Measurements from ENCODE around the gene ERC2.

- no peak for TF ChIP-seq POLR2A (IDR thresholded peaks at IDR 0.05)
- TF ChIP-seq POLR2AphosphoS5 (IDR thresholded peaks at IDR 0.05), result no peak
- TF ChIP-seq CTCF (IDR thresholded peaks at IDR 0.05), result no peak
Measured at GRCh38 chr3:55558316-55558715, 910.0 kb downstream of the ERC2 start.

Measured in breast epithelium (tissue), 3 donors.